HEK293 (cell line): ENCODE results near the gene NCKAP5.

Experiments used
- BCL11A ChIP-seq: fragments of 450-650 bp; formaldehyde crosslinking; IDR thresholded peaks from 2 replicates; pipeline ENCODE4 v1.5.1; 2016; ENCODE audit warnings: low read depth, missing biosample characterization, missing genetic modification characterization
- TCF7L2 ChIP-seq: IDR thresholded peaks from 2 replicates; pipeline ENCODE4 v1.6.1; 2011; ENCODE audit warnings: low read depth, mild to moderate bottlenecking, inconsistent platforms, low read length, moderate library complexity, borderline replicate concordance
- ZBTB21 ChIP-seq: fragments of 450-650 bp; formaldehyde crosslinking; IDR thresholded peaks from 2 replicates; pipeline ENCODE4 v1.5.1; 2017; ENCODE audit warnings: missing biosample characterization, missing genetic modification characterization
- ZFP3 ChIP-seq: fragments of 450-650 bp; formaldehyde crosslinking; IDR thresholded peaks from 2 replicates; pipeline ENCODE4 v1.5.1; 2016; ENCODE audit warnings: low read depth, missing biosample characterization, missing genetic modification characterization
- ZNF221 ChIP-seq: fragments of 450-650 bp; formaldehyde crosslinking; IDR thresholded peaks from 2 replicates; pipeline ENCODE4 v1.5.1; 2017; ENCODE audit warnings: missing biosample characterization, missing genetic modification characterization, borderline replicate concordance
- ZNF274 ChIP-seq, 2 experiments: fragments of 200-500 bp in 1 of 2; fragments of 450-650 bp in 1 of 2; sonication (Bioruptor generic) in 1 of 2; formaldehyde crosslinking in 1 of 2; IDR thresholded peaks; 2 replicates each; pipeline versions ENCODE4 v1.5.1 to v1.6.1; 2014 to 2016; ENCODE audit warnings: borderline replicate concordance in 1 of 2, inconsistent platforms in 1 of 2, low read length in 1 of 2, missing biosample characterization in 1 of 2, missing genetic modification characterization in 1 of 2
- ZNF660 ChIP-seq: fragments of 450-650 bp; IDR thresholded peaks from 2 replicates; pipeline ENCODE4 v1.5.1; 2018; ENCODE audit warnings: missing biosample characterization, mild to moderate bottlenecking, missing genetic modification characterization
- TF ChIP-seq, protein P1 (sequence below): fragments of 450-650 bp; IDR thresholded peaks from 2 replicates; pipeline ENCODE4 v1.5.1; 2018; ENCODE audit warnings: missing biosample characterization, mild to moderate bottlenecking, missing genetic modification characterization
- TF ChIP-seq, protein P2 (sequence below): fragments of 450-650 bp; formaldehyde crosslinking; IDR thresholded peaks from 2 replicates; pipeline ENCODE4 v1.5.1; 2016; ENCODE audit warnings: missing biosample characterization, missing genetic modification characterization
- TF ChIP-seq, protein P3 (sequence below): fragments of 450-650 bp; formaldehyde crosslinking; IDR thresholded peaks from 2 replicates; pipeline ENCODE4 v1.5.1; 2016; ENCODE audit warnings: missing biosample characterization, missing genetic modification characterization
- TF ChIP-seq, protein P4 (sequence below): fragments of 450-650 bp; formaldehyde crosslinking; IDR thresholded peaks from 2 replicates; pipeline ENCODE4 v1.5.1; 2016; ENCODE audit warnings: missing biosample characterization, missing genetic modification characterization
- TF ChIP-seq, protein P5 (sequence below): fragments of 450-650 bp; formaldehyde crosslinking; conservative IDR thresholded peaks from 2 replicates; pipeline ENCODE4 v1.5.1; 2016; ENCODE audit warnings: low read depth, missing biosample characterization, missing genetic modification characterization
- TF ChIP-seq, protein P6 (sequence below): fragments of 450-650 bp; formaldehyde crosslinking; IDR thresholded peaks from 2 replicates; pipeline ENCODE4 v1.5.1; 2016; ENCODE audit warnings: missing biosample characterization, missing genetic modification characterization

DNA sequence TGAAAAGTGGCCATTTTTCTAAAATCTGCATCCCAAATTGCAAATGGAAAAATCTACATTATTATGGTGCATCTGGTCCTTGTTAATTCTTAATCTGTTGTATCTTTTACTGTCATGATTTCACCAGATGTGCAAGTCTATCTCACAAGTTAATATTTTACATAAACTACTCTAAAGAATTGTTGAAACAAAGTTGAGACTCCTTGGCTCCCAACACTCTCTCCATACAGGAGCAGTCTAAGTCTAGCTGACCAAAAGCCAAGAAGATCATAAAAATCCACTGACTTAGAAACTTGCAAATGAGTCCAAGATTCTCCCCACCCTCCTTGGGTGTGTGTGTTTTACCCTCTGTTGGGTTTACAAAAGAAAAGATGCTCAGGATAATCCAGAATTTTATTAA lies 85.1 kb downstream of the NCKAP5 start:
- TF ChIP-seq, protein P1, sequence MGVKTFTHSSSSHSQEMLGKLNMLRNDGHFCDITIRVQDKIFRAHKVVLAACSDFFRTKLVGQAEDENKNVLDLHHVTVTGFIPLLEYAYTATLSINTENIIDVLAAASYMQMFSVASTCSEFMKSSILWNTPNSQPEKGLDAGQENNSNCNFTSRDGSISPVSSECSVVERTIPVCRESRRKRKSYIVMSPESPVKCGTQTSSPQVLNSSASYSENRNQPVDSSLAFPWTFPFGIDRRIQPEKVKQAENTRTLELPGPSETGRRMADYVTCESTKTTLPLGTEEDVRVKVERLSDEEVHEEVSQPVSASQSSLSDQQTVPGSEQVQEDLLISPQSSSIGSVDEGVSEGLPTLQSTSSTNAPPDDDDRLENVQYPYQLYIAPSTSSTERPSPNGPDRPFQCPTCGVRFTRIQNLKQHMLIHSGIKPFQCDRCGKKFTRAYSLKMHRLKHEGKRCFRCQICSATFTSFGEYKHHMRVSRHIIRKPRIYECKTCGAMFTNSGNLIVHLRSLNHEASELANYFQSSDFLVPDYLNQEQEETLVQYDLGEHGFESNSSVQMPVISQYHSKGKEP (tag by site-specific recombination): no peak
- TF ChIP-seq, protein P2, sequence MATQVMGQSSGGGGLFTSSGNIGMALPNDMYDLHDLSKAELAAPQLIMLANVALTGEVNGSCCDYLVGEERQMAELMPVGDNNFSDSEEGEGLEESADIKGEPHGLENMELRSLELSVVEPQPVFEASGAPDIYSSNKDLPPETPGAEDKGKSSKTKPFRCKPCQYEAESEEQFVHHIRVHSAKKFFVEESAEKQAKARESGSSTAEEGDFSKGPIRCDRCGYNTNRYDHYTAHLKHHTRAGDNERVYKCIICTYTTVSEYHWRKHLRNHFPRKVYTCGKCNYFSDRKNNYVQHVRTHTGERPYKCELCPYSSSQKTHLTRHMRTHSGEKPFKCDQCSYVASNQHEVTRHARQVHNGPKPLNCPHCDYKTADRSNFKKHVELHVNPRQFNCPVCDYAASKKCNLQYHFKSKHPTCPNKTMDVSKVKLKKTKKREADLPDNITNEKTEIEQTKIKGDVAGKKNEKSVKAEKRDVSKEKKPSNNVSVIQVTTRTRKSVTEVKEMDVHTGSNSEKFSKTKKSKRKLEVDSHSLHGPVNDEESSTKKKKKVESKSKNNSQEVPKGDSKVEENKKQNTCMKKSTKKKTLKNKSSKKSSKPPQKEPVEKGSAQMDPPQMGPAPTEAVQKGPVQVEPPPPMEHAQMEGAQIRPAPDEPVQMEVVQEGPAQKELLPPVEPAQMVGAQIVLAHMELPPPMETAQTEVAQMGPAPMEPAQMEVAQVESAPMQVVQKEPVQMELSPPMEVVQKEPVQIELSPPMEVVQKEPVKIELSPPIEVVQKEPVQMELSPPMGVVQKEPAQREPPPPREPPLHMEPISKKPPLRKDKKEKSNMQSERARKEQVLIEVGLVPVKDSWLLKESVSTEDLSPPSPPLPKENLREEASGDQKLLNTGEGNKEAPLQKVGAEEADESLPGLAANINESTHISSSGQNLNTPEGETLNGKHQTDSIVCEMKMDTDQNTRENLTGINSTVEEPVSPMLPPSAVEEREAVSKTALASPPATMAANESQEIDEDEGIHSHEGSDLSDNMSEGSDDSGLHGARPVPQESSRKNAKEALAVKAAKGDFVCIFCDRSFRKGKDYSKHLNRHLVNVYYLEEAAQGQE: no peak
- TF ChIP-seq, protein P3, sequence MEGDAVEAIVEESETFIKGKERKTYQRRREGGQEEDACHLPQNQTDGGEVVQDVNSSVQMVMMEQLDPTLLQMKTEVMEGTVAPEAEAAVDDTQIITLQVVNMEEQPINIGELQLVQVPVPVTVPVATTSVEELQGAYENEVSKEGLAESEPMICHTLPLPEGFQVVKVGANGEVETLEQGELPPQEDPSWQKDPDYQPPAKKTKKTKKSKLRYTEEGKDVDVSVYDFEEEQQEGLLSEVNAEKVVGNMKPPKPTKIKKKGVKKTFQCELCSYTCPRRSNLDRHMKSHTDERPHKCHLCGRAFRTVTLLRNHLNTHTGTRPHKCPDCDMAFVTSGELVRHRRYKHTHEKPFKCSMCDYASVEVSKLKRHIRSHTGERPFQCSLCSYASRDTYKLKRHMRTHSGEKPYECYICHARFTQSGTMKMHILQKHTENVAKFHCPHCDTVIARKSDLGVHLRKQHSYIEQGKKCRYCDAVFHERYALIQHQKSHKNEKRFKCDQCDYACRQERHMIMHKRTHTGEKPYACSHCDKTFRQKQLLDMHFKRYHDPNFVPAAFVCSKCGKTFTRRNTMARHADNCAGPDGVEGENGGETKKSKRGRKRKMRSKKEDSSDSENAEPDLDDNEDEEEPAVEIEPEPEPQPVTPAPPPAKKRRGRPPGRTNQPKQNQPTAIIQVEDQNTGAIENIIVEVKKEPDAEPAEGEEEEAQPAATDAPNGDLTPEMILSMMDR: no peak
- no peak for TF ChIP-seq ZNF221
- TF ChIP-seq, protein P4, sequence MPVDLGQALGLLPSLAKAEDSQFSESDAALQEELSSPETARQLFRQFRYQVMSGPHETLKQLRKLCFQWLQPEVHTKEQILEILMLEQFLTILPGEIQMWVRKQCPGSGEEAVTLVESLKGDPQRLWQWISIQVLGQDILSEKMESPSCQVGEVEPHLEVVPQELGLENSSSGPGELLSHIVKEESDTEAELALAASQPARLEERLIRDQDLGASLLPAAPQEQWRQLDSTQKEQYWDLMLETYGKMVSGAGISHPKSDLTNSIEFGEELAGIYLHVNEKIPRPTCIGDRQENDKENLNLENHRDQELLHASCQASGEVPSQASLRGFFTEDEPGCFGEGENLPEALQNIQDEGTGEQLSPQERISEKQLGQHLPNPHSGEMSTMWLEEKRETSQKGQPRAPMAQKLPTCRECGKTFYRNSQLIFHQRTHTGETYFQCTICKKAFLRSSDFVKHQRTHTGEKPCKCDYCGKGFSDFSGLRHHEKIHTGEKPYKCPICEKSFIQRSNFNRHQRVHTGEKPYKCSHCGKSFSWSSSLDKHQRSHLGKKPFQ (tag by site-specific recombination): no peak
- TF ChIP-seq ZBTB21 (tag by site-specific recombination): no peak
- TF ChIP-seq, protein P5, sequence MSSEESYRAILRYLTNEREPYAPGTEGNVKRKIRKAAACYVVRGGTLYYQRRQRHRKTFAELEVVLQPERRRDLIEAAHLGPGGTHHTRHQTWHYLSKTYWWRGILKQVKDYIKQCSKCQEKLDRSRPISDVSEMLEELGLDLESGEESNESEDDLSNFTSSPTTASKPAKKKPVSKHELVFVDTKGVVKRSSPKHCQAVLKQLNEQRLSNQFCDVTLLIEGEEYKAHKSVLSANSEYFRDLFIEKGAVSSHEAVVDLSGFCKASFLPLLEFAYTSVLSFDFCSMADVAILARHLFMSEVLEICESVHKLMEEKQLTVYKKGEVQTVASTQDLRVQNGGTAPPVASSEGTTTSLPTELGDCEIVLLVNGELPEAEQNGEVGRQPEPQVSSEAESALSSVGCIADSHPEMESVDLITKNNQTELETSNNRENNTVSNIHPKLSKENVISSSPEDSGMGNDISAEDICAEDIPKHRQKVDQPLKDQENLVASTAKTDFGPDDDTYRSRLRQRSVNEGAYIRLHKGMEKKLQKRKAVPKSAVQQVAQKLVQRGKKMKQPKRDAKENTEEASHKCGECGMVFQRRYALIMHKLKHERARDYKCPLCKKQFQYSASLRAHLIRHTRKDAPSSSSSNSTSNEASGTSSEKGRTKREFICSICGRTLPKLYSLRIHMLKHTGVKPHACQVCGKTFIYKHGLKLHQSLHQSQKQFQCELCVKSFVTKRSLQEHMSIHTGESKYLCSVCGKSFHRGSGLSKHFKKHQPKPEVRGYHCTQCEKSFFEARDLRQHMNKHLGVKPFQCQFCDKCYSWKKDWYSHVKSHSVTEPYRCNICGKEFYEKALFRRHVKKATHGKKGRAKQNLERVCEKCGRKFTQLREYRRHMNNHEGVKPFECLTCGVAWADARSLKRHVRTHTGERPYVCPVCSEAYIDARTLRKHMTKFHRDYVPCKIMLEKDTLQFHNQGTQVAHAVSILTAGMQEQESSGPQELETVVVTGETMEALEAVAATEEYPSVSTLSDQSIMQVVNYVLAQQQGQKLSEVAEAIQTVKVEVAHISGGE (tag by site-specific recombination): no peak
- TF ChIP-seq, protein P6, sequence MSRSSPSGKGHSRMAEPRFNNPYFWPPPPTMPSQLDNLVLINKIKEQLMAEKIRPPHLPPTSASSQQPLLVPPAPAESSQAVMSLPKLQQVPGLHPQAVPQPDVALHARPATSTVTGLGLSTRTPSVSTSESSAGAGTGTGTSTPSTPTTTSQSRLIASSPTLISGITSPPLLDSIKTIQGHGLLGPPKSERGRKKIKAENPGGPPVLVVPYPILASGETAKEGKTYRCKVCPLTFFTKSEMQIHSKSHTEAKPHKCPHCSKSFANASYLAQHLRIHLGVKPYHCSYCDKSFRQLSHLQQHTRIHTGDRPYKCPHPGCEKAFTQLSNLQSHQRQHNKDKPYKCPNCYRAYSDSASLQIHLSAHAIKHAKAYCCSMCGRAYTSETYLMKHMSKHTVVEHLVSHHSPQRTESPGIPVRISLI (tag by site-specific recombination): no peak
- TF ChIP-seq TCF7L2: no peak
- TF ChIP-seq ZNF660: no peak
- no peak for TF ChIP-seq BCL11A
- no peak for TF ChIP-seq ZFP3 (tag by site-specific recombination)
- no peak for TF ChIP-seq ZNF274 (IDR thresholded peaks at IDR 0.05; ENCODE audit: low read length)
- TF ChIP-seq ZNF274 (tag by site-specific recombination; IDR thresholded peaks at IDR 0.05; ENCODE audit: borderline replicate concordance): no peak
